ENCODE measurements around the gene MBTD1. TPM values are rescaled to one million over a fixed set of nuclear protein-coding genes. Genes with fewer than 3 reads are reported as not detected.

Gene MBTD1
- total and polyA plus RNA-seq, 2 experiments from 2014 or later: 19.1 to 63.9 TPM

GRCh38 chr17:51224402-51225262 is 35.2 kb downstream of the MBTD1 start (continued):
- TF ChIP-seq POLR2AphosphoS5 (IDR thresholded peaks at IDR 0.05; ENCODE audit: low read depth): no peak
- TF ChIP-seq EZH2phosphoT487 (IDR thresholded peaks at IDR 0.05; ENCODE audit: unreplicated experiment): no peak
- no peak for TF ChIP-seq ZNF331 (CRISPR knock-in tag; IDR thresholded peaks at IDR 0.05; ENCODE audit: low read depth)

GRCh38 chr17:51221322-51221721 is 38.5 kb downstream of the MBTD1 start:
- Mint-ChIP-seq H3K36me3 (ENCODE audit: low read depth) (peaks cover 65% of the 10 kb centered on the region), H3K9me3 (no peaks in the 10 kb centered on the region), H3K27me3 (ENCODE audit: insufficient read depth, low read depth, poor library complexity) (peaks cover 3% of the 10 kb centered on the region), H3K4me1 (no peaks in the 10 kb centered on the region), H3K27ac (no peak overlapping the region), H3K4me3 (no peak overlapping the region)
- H3K9me2 ChIP-seq (ENCODE audit: insufficient read depth): no peaks in the 10 kb centered on the region
- H3K27ac ChIP-seq (ENCODE audit: low read depth): no peak overlapping the region
- no peaks in the 10 kb centered on the region for H3K4me1 ChIP-seq (ENCODE audit: insufficient read depth)
- H3K79me2 ChIP-seq (replicated peaks; ENCODE audit: insufficient read depth): peaks cover 36% of the 10 kb centered on the region
- no peak for TF ChIP-seq POLR2AphosphoS5 (IDR thresholded peaks at IDR 0.05; ENCODE audit: low read depth)
- TF ChIP-seq EZH2phosphoT487 (IDR thresholded peaks at IDR 0.05; ENCODE audit: unreplicated experiment): no peak
- TF ChIP-seq, protein P1, sequence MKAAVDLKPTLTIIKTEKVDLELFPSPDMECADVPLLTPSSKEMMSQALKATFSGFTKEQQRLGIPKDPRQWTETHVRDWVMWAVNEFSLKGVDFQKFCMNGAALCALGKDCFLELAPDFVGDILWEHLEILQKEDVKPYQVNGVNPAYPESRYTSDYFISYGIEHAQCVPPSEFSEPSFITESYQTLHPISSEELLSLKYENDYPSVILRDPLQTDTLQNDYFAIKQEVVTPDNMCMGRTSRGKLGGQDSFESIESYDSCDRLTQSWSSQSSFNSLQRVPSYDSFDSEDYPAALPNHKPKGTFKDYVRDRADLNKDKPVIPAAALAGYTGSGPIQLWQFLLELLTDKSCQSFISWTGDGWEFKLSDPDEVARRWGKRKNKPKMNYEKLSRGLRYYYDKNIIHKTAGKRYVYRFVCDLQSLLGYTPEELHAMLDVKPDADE (IDR thresholded peaks at IDR 0.05): no peak
- no peak overlapping the region for H3K4me2 ChIP-seq
- DNase-seq (ENCODE audit: low spot score) (no peak), ATAC-seq (no peak)
- H4K20me1 ChIP-seq (replicated peaks; ENCODE audit: insufficient read depth): peaks cover 9% of the 10 kb centered on the region
- H3F3A ChIP-seq (replicated peaks; ENCODE audit: low read depth): no peaks in the 10 kb centered on the region
- H3K4me3 ChIP-seq: no peak overlapping the region
- H2AFZ ChIP-seq: no peak overlapping the region
- no peaks in the 10 kb centered on the region for H3K27me3 ChIP-seq (ENCODE audit: insufficient read depth)
- H3K36me3 ChIP-seq (ENCODE audit: insufficient read depth): peaks cover 59% of the 10 kb centered on the region

- Histone ChIP-seq H3K36me3 (ENCODE audit: insufficient read depth) (peaks cover 74% of the 10 kb centered on the region), H3K4me1 (ENCODE audit: insufficient read depth) (no peaks in the 10 kb centered on the region), H3K4me2 (no peak overlapping the region), H2AFZ (no peak overlapping the region), H3K27ac (ENCODE audit: low read depth) (no peak overlapping the region), H3K9me2 (ENCODE audit: insufficient read depth) (no peaks in the 10 kb centered on the region), H3K79me2 (replicated peaks; ENCODE audit: insufficient read depth) (peaks cover 13% of the 10 kb centered on the region), H3K4me3 (no peak overlapping the region), H3K27me3 (ENCODE audit: insufficient read depth) (no peaks in the 10 kb centered on the region), H3F3A (replicated peaks; ENCODE audit: low read depth) (no peaks in the 10 kb centered on the region), H4K20me1 (replicated peaks; ENCODE audit: insufficient read depth) (peaks cover 9% of the 10 kb centered on the region; the same call in 1 of the 2 replicates)
- no peak overlapping the region for H3K4me3 Mint-ChIP-seq
- ATAC-seq: no peak
- H3K36me3 Mint-ChIP-seq (ENCODE audit: low read depth): peaks cover 74% of the 10 kb centered on the region
- H3K27ac Mint-ChIP-seq: no peak overlapping the region
- no peak for DNase-seq (ENCODE audit: low spot score)
- H3K9me3 Mint-ChIP-seq: no peaks in the 10 kb centered on the region
- H3K4me1 Mint-ChIP-seq: no peaks in the 10 kb centered on the region
- peaks cover 3% of the 10 kb centered on the region for H3K27me3 Mint-ChIP-seq (ENCODE audit: insufficient read depth, low read depth, poor library complexity)
- no peak for TF ChIP-seq NANOG (IDR thresholded peaks at IDR 0.05; ENCODE audit: borderline replicate concordance)
- TF ChIP-seq, protein P2, sequence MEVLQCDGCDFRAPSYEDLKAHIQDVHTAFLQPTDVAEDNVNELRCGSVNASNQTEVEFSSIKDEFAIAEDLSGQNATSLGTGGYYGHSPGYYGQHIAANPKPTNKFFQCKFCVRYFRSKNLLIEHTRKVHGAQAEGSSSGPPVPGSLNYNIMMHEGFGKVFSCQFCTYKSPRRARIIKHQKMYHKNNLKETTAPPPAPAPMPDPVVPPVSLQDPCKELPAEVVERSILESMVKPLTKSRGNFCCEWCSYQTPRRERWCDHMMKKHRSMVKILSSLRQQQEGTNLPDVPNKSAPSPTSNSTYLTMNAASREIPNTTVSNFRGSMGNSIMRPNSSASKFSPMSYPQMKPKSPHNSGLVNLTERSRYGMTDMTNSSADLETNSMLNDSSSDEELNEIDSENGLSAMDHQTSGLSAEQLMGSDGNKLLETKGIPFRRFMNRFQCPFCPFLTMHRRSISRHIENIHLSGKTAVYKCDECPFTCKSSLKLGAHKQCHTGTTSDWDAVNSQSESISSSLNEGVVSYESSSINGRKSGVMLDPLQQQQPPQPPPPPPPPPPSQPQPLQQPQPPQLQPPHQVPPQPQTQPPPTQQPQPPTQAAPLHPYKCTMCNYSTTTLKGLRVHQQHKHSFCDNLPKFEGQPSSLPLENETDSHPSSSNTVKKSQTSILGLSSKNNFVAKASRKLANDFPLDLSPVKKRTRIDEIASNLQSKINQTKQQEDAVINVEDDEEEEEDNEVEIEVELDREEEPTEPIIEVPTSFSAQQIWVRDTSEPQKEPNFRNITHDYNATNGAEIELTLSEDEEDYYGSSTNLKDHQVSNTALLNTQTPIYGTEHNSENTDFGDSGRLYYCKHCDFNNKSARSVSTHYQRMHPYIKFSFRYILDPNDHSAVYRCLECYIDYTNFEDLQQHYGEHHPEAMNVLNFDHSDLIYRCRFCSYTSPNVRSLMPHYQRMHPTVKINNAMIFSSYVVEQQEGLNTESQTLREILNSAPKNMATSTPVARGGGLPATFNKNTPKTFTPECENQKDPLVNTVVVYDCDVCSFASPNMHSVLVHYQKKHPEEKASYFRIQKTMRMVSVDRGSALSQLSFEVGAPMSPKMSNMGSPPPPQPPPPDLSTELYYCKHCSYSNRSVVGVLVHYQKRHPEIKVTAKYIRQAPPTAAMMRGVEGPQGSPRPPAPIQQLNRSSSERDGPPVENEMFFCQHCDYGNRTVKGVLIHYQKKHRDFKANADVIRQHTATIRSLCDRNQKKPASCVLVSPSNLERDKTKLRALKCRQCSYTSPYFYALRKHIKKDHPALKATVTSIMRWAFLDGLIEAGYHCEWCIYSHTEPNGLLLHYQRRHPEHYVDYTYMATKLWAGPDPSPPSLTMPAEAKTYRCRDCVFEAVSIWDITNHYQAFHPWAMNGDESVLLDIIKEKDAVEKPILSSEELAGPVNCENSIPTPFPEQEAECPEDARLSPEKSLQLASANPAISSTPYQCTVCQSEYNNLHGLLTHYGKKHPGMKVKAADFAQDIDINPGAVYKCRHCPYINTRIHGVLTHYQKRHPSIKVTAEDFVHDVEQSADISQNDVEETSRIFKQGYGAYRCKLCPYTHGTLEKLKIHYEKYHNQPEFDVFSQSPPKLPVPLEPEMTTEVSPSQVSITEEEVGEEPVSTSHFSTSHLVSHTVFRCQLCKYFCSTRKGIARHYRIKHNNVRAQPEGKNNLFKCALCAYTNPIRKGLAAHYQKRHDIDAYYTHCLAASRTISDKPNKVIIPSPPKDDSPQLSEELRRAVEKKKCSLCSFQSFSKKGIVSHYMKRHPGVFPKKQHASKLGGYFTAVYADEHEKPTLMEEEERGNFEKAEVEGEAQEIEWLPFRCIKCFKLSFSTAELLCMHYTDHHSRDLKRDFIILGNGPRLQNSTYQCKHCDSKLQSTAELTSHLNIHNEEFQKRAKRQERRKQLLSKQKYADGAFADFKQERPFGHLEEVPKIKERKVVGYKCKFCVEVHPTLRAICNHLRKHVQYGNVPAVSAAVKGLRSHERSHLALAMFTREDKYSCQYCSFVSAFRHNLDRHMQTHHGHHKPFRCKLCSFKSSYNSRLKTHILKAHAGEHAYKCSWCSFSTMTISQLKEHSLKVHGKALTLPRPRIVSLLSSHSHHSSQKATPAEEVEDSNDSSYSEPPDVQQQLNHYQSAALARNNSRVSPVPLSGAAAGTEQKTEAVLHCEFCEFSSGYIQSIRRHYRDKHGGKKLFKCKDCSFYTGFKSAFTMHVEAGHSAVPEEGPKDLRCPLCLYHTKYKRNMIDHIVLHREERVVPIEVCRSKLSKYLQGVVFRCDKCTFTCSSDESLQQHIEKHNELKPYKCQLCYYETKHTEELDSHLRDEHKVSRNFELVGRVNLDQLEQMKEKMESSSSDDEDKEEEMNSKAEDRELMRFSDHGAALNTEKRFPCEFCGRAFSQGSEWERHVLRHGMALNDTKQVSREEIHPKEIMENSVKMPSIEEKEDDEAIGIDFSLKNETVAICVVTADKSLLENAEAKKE (CRISPR knock-in tag; IDR thresholded peaks at IDR 0.05): no peak
- TF ChIP-seq, protein P1 (IDR thresholded peaks at IDR 0.05): no peak
- no peak for TF ChIP-seq CREB1 (CRISPR knock-in tag; IDR thresholded peaks at IDR 0.05; ENCODE audit: low read depth)
- TF ChIP-seq CTCF (conservative IDR thresholded peaks at IDR 0.05; ENCODE audit: low read depth in 2 of 2): no peak
These were observed 41.9 kb downstream of the MBTD1 start for GRCh38 chr17:51217946-51218345.
